ENCODE data around the gene MSL3.

Gene MSL3

DNA sequence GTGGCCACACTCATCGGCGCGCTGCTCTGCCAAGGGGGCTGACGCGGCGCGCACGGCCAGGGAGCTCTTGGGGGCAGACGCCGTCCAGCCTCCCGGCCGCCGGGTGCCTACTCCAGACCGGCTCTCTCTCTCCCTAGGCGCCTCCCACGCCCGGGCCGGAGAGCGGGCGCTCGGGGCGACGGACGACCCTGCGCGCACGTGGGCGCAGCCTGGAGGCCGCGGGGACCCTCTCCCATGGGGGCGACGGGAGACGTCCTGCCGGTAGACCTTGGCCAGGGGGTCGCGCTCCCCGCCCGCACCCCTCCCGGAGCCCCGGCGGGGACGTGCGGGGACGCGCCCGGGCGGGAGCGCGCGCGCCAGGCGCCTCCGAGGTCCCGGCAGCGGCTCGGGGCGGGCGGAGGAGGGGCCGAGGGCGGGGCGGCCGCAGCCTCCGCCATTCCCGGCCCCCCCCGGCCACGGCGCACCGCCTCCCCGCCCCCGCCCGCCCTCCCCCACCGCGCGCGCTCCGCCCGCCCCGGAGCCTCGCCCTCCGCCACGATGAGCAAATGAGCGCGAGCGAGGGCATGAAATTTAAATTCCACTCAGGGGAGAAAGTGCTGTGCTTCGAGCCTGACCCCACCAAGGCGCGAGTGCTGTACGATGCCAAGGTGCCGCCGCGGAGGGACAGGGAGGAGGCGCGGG lies at the start of gene MSL3:
MSL3 (plus strand) TSS at position 519 of the 681 bp plus-strand sequence; CDS start at position 546, 27 bp downstream.
- peak within 1 kb of the TSS; percentile 100 for H3K9ac ChIP-seq (ENCODE audit: low read length)
- H3K79me2 ChIP-seq (ENCODE audit: low read length): peaks cover 32% of the 10 kb centered on the region
- H3K4me3 ChIP-seq (ENCODE audit: low read length): peak within 1 kb of the TSS; percentile 100
- H3K4me2 ChIP-seq (ENCODE audit: low read length): peak within 1 kb of the TSS; percentile 94
- TF ChIP-seq EZH2phosphoT487 (IDR thresholded peaks at IDR 0.05; ENCODE audit: low read depth) (no peak), CTCF (IDR thresholded peaks at IDR 0.05; ENCODE audit: low read depth, low read length) (no peak)
- H4K20me1 ChIP-seq (ENCODE audit: insufficient read depth, low read length): no peaks in the 10 kb centered on the region
- H3K9me3 ChIP-seq (ENCODE audit: insufficient read depth, low read length): no peaks in the 10 kb centered on the region
- no peaks in the 10 kb centered on the region for H3K27me3 ChIP-seq (ENCODE audit: low read depth, low read length)
- H3K4me1 ChIP-seq (ENCODE audit: low read length): peaks cover 53% of the 10 kb centered on the region
- no peak within 1 kb of the TSS for H2AFZ ChIP-seq (ENCODE audit: low read depth, low read length)
- peaks cover 22% of the 10 kb centered on the region for H3K36me3 ChIP-seq (replicated peaks; ENCODE audit: low read depth, low read length)
- peak within 1 kb of the TSS; percentile 98 for H3K27ac ChIP-seq (ENCODE audit: low read length)

GRCh38 chrX:11722304-11722703 lies 35.7 kb upstream of the MSL3 start:
- Histone ChIP-seq H3K36me3 (replicated peaks; ENCODE audit: low read depth, low read length) (no peaks in the 10 kb centered on the region), H3K27me3 (ENCODE audit: low read depth, low read length) (no peaks in the 10 kb centered on the region), H3K4me1 (ENCODE audit: low read length) (peaks cover 20% of the 10 kb centered on the region), H3K27ac (ENCODE audit: low read length) (no peak overlapping the region), H2AFZ (ENCODE audit: low read depth, low read length) (no peak overlapping the region), H4K20me1 (ENCODE audit: insufficient read depth, low read length) (no peaks in the 10 kb centered on the region), H3K9me3 (ENCODE audit: insufficient read depth, low read length) (no peaks in the 10 kb centered on the region), H3K79me2 (ENCODE audit: low read length) (no peaks in the 10 kb centered on the region), H3K4me3 (ENCODE audit: low read length) (no peak overlapping the region), H3K4me2 (ENCODE audit: low read length) (no peak overlapping the region), H3K9ac (ENCODE audit: low read length) (no peak overlapping the region)
- TF ChIP-seq EZH2phosphoT487 (IDR thresholded peaks at IDR 0.05; ENCODE audit: low read depth): no peak
- no peak for TF ChIP-seq CTCF (IDR thresholded peaks at IDR 0.05; ENCODE audit: low read depth, low read length)

DNA sequence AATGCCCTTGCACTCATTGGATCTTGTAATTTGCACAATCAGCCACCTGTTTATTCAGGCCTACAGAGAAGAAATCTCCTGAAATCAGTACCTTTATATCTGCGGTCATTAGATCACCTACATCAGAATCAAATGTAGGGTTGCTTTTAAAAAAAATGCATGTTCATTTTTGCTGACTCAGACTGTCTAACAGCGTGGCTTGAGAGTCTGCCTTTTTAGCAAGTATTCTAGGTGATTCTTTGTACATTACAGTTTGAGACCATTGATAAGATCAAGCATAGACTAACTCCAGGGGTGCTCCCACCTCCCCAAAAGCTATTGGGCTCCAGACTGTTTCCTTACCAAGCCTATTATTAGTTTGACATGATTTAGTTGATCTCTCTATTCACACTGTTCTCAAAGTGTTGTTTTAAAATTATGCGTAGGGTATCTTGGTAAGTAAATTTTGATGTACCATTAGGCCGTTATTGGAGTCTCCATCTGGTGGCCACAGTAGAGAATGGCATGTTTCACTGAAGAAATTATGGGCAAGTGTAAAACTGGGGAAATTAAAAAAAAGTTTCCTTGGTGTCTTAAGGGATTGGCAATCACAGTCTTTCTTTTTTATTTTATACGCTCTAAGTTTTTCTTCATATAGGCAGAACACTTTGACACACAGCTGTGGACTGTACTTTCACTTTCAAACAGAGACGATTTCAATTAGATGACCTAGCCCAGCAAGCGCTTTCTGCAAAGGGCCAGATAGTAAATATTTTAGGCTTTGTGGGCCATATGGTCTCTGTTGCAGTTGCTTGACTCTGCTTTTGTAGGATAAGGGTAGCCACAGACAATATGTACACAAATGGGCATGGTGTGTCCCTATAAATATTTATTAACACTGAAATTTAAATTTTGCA lies 33.7 kb upstream of the MSL3 start:
- H3K27ac ChIP-seq (ENCODE audit: low read length): no peak overlapping the region
- no peaks in the 10 kb centered on the region for H4K20me1 ChIP-seq (ENCODE audit: insufficient read depth, low read length)
- H3K27me3 ChIP-seq (ENCODE audit: low read depth, low read length): no peaks in the 10 kb centered on the region
- H3K4me3 ChIP-seq (ENCODE audit: low read length): peak overlapping the region; percentile 13; the same call in 1 of the 2 replicates
- H3K79me2 ChIP-seq (ENCODE audit: low read length): no peaks in the 10 kb centered on the region
- H3K9me3 ChIP-seq (ENCODE audit: insufficient read depth, low read length): no peaks in the 10 kb centered on the region
- H3K4me2 ChIP-seq (ENCODE audit: low read length): peak overlapping the region; percentile 38
- peak overlapping the region; percentile 33 for H2AFZ ChIP-seq (ENCODE audit: low read depth, low read length)
- no peaks in the 10 kb centered on the region for H3K36me3 ChIP-seq (replicated peaks; ENCODE audit: low read depth, low read length)
- no peak for TF ChIP-seq EZH2phosphoT487 (IDR thresholded peaks at IDR 0.05; ENCODE audit: low read depth)
- peak; percentile 76 for TF ChIP-seq CTCF (IDR thresholded peaks at IDR 0.05; ENCODE audit: low read depth, low read length)
- H3K4me1 ChIP-seq (ENCODE audit: low read length): peaks cover 25% of the 10 kb centered on the region
- peak overlapping the region; percentile 39; the same call in 1 of the 2 replicates for H3K9ac ChIP-seq (ENCODE audit: low read length)

Data from OCI-LY3 (cell line).